Smooth muscle cell (in vitro differentiated cells): ENCODE data around the gene ZNF112. TPM values are rescaled to one million over a fixed set of nuclear protein-coding genes. Genes with fewer than 3 reads are reported as not detected.

Experiments used
- DNase-seq: peaks from one replicate; lab custom pipeline; 2025; ENCODE audit not compliant: unreplicated experiment; lab: John Stamatoyannopoulos, UW
- H2AFZ ChIP-seq: fragments of 200-600 bp; sonication (generic); 2 replicates; pipeline ENCODE4 v1.6.0; 2016; ENCODE audit warnings: antibody characterized with exemption, low read depth, mild to moderate bottlenecking
- H3F3A ChIP-seq: fragments of 200-600 bp; sonication (generic); 2 replicates; pipeline ENCODE4 v1.6.0; 2017; ENCODE audit warnings: antibody characterized with exemption, low read depth
- H3K27ac ChIP-seq: fragments of 200-600 bp; sonication (generic); 2 replicates; pipeline ENCODE4 v1.5.1; 2016; ENCODE audit warnings: low read depth, mild to moderate bottlenecking
- H3K27me3 ChIP-seq: fragments of 200-600 bp; sonication (generic); 2 replicates; pipeline ENCODE4 v1.6.1; 2016; ENCODE audit warnings: low read depth, mild to moderate bottlenecking
- H3K36me3 ChIP-seq: fragments of 200-600 bp; sonication (generic); 2 replicates; pipeline ENCODE4 v1.5.1; 2016; ENCODE audit warnings: low read depth
- H3K4me1 ChIP-seq: fragments of 200-600 bp; sonication (generic); 2 replicates; pipeline ENCODE4 v1.5.1; 2016; ENCODE audit warnings: low read depth
- H3K4me2 ChIP-seq: fragments of 200-600 bp; sonication (generic); 2 replicates; pipeline ENCODE4 v1.6.0; 2016; ENCODE audit warnings: mild to moderate bottlenecking
- H3K4me3 ChIP-seq: fragments of 200-600 bp; sonication (generic); 2 replicates; pipeline ENCODE4 v1.5.1; 2016; ENCODE audit warnings: mild to moderate bottlenecking
- H3K79me2 ChIP-seq: fragments of 200-600 bp; sonication (generic); 2 replicates; pipeline ENCODE4 v1.6.0; 2016; ENCODE audit warnings: low read depth, mild to moderate bottlenecking
- H3K9ac ChIP-seq: fragments of 200-600 bp; sonication (generic); 2 replicates; pipeline ENCODE4 v1.6.0; 2016; ENCODE audit warnings: low read depth
- H3K9me3 ChIP-seq: fragments of 200-600 bp; sonication (generic); replicated peaks from 2 replicates; pipeline ENCODE4 v1.5.1; 2016; ENCODE audit warnings: low read depth
- H4K20me1 ChIP-seq: fragments of 200-600 bp; sonication (generic); 2 replicates; pipeline ENCODE4 v1.6.0; 2016; ENCODE audit warnings: low read depth
- WGBS: methylation state at CpG from one replicate; pipeline ENCODE4 v1.1.7; 2016; ENCODE audit warnings: low lambda C conversion rate; 5-methylcytosine and 5-hydroxymethylcytosine counted together
- polyA plus RNA-seq: library from polyadenylated mRNA; unstranded; fragments of >200 nt; fragmentation: Nextera tagmentation; extraction: Ambion mirVana; gene quantifications from 2 replicates; pipeline ENCODE4 v1.2.1, GENCODE V29; 2016
- small RNA-seq: library from RNA; depleted of rRNA; stranded (forward); fragments of <200 nt; gene quantifications from one replicate; pipeline ENCODE3, GENCODE V24; 2014
- total RNA-seq: library from RNA; depleted of rRNA; stranded (reverse); fragments of >200 nt; gene quantifications from 2 replicates; pipeline ENCODE4 v1.2.3, GENCODE V29; 2014
- TF ChIP-seq, protein P1 (sequence below): fragments of 200-600 bp; sonication (generic); IDR thresholded peaks from 2 replicates; pipeline ENCODE4 v1.5.1; 2017; ENCODE audit warnings: borderline replicate concordance, mild to moderate bottlenecking, antibody characterized with exemption; ENCODE audit not compliant: insufficient read depth, poor library complexity, severe bottlenecking

ZNF112 gene
- total and polyA plus RNA-seq, 2 experiments from 2014 or later, result 2.2 to 6.9 TPM

DNA sequence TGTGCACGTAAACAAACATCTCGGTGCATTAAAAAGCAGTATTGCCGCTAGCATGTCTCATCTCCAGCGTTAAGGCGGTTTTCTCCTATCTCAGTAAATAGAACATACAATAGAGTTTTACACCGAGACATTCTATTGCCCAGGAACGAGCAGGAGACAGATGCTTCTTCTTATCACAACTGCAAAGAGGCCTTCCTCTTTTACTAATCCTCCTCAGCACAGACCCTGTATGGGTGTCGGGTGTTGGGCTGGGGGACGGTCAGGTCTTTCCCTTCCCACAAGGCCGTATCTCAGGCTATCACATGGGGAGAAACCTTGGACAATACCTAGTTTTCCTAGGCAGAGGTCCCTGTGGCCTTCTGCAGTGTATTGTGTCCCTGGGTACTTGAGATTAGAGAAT lies 75.6 kb downstream of the ZNF112 start:
- Histone ChIP-seq H3F3A (no peaks in the 10 kb centered on the region), H3K79me2 (no peaks in the 10 kb centered on the region), H3K27ac (no peak overlapping the region), H2AFZ (no peak overlapping the region), H4K20me1 (no peaks in the 10 kb centered on the region), H3K9ac (no peak overlapping the region), H3K4me1 (no peaks in the 10 kb centered on the region), H3K27me3 (no peaks in the 10 kb centered on the region), H3K9me3 (no peaks in the 10 kb centered on the region), H3K4me2 (no peak overlapping the region), H3K4me3 (no peak overlapping the region), H3K36me3 (no peaks in the 10 kb centered on the region)
- WGBS, result 93% methylated on average over 10 of the region's 10 CpGs
- no peak for DNase-seq
- TF ChIP-seq, protein P1, sequence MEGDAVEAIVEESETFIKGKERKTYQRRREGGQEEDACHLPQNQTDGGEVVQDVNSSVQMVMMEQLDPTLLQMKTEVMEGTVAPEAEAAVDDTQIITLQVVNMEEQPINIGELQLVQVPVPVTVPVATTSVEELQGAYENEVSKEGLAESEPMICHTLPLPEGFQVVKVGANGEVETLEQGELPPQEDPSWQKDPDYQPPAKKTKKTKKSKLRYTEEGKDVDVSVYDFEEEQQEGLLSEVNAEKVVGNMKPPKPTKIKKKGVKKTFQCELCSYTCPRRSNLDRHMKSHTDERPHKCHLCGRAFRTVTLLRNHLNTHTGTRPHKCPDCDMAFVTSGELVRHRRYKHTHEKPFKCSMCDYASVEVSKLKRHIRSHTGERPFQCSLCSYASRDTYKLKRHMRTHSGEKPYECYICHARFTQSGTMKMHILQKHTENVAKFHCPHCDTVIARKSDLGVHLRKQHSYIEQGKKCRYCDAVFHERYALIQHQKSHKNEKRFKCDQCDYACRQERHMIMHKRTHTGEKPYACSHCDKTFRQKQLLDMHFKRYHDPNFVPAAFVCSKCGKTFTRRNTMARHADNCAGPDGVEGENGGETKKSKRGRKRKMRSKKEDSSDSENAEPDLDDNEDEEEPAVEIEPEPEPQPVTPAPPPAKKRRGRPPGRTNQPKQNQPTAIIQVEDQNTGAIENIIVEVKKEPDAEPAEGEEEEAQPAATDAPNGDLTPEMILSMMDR, result no peak

DNA sequence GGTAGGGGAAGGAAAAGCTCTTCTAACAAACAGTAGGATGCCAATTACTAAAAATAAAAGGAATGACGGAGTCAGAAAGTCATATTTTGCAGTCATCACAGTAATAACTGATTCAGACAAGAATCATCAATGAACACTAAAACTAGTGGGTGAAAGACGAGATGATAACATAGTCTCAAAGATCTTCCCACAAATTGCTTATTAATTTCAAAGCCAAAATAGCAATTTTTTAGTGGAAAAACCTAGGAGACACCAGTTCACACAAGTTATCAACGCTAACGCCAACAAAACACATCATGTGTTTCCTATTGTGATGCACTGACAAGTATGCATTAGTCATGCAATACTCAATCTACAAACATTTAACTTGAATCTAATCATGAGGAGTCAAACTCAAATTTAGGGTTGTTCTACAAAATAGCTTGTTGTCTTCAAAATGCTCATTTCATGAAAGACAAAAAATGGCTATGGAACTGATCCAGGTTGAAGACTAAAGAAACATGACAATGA lies 78.2 kb downstream of the ZNF112 start:
- H3K9me3 ChIP-seq, result peaks cover 17% of the 10 kb centered on the region
- no peak overlapping the region for H2AFZ ChIP-seq
- H3K4me3 ChIP-seq, result no peak overlapping the region
- no peaks in the 10 kb centered on the region for H3K4me1 ChIP-seq
- DNase-seq, result no peak
- no peak overlapping the region for H3K9ac ChIP-seq
- no peaks in the 10 kb centered on the region for H4K20me1 ChIP-seq
- no peak overlapping the region for H3K27ac ChIP-seq
- TF ChIP-seq, protein P1, result no peak
- H3K27me3 ChIP-seq, result no peaks in the 10 kb centered on the region
- H3K36me3 ChIP-seq, result no peaks in the 10 kb centered on the region
- H3K79me2 ChIP-seq, result no peaks in the 10 kb centered on the region
- H3F3A ChIP-seq, result no peaks in the 10 kb centered on the region
- 93% methylated on average over 4 of the region's 4 CpGs for WGBS
- no peak overlapping the region for H3K4me2 ChIP-seq

DNA sequence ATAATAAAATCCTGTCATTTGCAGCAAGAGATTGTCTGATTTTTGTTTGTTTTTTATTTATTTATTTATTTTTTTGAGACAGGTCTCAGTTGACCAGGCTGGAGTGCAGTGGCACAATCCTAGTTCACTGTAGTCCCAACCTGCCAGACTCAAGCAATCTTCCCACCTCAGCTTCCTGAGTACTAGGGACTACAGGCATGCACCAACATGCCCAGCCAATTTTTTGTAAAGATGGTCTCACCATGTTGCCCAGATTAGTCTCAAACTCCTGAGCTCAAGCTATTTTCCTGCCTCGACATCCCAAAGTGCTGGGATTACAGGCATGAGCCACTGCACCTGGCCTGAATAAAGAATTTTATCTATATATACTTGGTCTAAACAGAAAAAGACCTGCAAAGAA lies 79.1 kb downstream of the ZNF112 start:
- 86% methylated on average over 1 of the region's 1 CpG for WGBS
- H3K27me3 ChIP-seq, result no peaks in the 10 kb centered on the region
- H4K20me1 ChIP-seq, result no peaks in the 10 kb centered on the region
- no peaks in the 10 kb centered on the region for H3K79me2 ChIP-seq
- H3K4me3 ChIP-seq, result no peak overlapping the region
- DNase-seq, result no peak
- H3K4me1 ChIP-seq, result no peaks in the 10 kb centered on the region
- no peaks in the 10 kb centered on the region for H3K36me3 ChIP-seq
- H3K27ac ChIP-seq, result no peak overlapping the region
- no peak overlapping the region for H3K9ac ChIP-seq
- H3K4me2 ChIP-seq, result no peak overlapping the region
- TF ChIP-seq, protein P1, result no peak
- H3F3A ChIP-seq, result no peaks in the 10 kb centered on the region
- H3K9me3 ChIP-seq, result peaks cover 17% of the 10 kb centered on the region
- no peak overlapping the region for H2AFZ ChIP-seq

Small RNA genes within 50 kb of the gene (small RNA-seq; reads per million reads assigned to genes)
- gene NDUFA3P1, result not detected

Other genes with a start within 250 kb of the ZNF112 start
- 3.3 and 6.8 TPM in 2 replicates for gene ZNF225, start 243.3 kb downstream of the ZNF112 start, total RNA-seq
- gene ZNF225, start 243.3 kb downstream of the ZNF112 start, polyA plus RNA-seq, result 2.5 and 3.1 TPM in 2 replicates
- 4.6 and 4.8 TPM in 2 replicates for gene ZNF234, start 215.1 kb downstream of the ZNF112 start, total RNA-seq
- gene ZNF234, start 215.1 kb downstream of the ZNF112 start, polyA plus RNA-seq, result 3.2 and 3.8 TPM in 2 replicates
- gene ZNF226, start 191.6 kb downstream of the ZNF112 start, total RNA-seq, result 38.2 and 42.3 TPM in 2 replicates
- gene ZNF226, start 191.6 kb downstream of the ZNF112 start, polyA plus RNA-seq, result 36.0 and 39.4 TPM in 2 replicates
- 11.7 and 14.5 TPM in 2 replicates for gene ZNF227, start 144.1 kb downstream of the ZNF112 start, total RNA-seq
- gene ZNF227, start 144.1 kb downstream of the ZNF112 start, polyA plus RNA-seq, result 5.9 and 7.1 TPM in 2 replicates
- 1.6 TPM in 1 of 2 replicates, not detected in the other for gene ZNF233, start 96.8 kb downstream of the ZNF112 start, total RNA-seq
- 0.72 and 0.86 TPM in 2 replicates for gene ZNF233, start 96.8 kb downstream of the ZNF112 start, polyA plus RNA-seq
- gene ZNF235, start 51.7 kb downstream of the ZNF112 start, total RNA-seq, result 0.85 and 5.5 TPM in 2 replicates
- 1.3 and 1.5 TPM in 2 replicates for gene ZNF235, start 51.7 kb downstream of the ZNF112 start, polyA plus RNA-seq
- 4.9 and 6.7 TPM in 2 replicates for gene ZNF285, start 44.9 kb upstream of the ZNF112 start, total RNA-seq
- 3.7 and 5.2 TPM in 2 replicates for gene ZNF285, start 44.9 kb upstream of the ZNF112 start, polyA plus RNA-seq
- 8.2 and 12.3 TPM in 2 replicates for gene ZNF229, start 91.8 kb upstream of the ZNF112 start, total RNA-seq
- 4.5 and 4.7 TPM in 2 replicates for gene ZNF229, start 91.8 kb upstream of the ZNF112 start, polyA plus RNA-seq
- 8.5 and 9.2 TPM in 2 replicates for gene ZNF180, start 143.8 kb upstream of the ZNF112 start, total RNA-seq
- gene ZNF180, start 143.8 kb upstream of the ZNF112 start, polyA plus RNA-seq, result 2.6 and 3.9 TPM in 2 replicates
- gene CEACAM20, start 173.0 kb upstream of the ZNF112 start, total RNA-seq, result not detected in 2 replicates
- gene CEACAM20, start 173.0 kb upstream of the ZNF112 start, polyA plus RNA-seq, result 0.08 TPM in 1 of 2 replicates, not detected in the other